Stimulated activated CD8-positive, alpha-beta memory T cell treated with anti-CD3 and anti-CD28 coated beads, Interleukin-7, amount 100 ng/mL, for 1 hour (primary cell): ENCODE results near the gene MED16.
A peak's percentile ranks its signal among the peaks of the same experiment; 100 is the strongest.

Source experiments
- DNase-seq, 2 donors: peaks; one replicate each; pipeline ENCODE4 v3.0.0-alpha.2; 2020; ENCODE audit warnings: low read depth in 2 of 2

The MED16 gene

DNA sequence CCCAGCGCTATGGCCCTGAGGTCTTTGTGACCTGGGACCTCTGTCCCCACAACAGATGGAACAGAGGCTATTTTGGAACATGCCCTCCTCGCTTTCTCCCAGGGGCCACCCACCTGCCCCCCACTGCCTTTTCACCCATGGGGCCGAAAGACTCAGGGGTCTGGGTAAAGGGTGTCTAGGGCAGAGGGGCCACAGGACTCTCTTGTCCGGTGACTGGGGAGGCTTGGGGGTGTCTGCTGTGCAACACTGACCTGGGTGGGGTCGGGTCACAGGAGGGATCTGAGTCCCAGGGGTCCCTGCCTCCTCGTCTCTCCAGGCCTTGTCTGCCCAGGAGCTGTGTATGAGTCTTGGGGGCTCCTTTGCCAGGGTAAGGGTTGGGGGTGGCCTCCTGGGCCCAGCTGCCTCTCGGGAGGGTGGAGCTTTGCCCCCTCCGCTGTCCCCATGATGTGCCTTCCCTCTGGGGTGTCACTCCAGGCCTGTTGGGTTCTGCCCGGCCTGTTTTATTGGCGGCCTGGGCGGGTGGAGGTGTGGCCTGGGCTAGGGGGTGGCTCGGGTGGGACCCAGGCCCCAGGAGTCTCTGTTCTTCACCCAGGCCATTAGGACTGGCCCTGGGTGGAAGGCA, 34.9 kb upstream of the MED16 start:
- no peak for DNase-seq

DNA sequence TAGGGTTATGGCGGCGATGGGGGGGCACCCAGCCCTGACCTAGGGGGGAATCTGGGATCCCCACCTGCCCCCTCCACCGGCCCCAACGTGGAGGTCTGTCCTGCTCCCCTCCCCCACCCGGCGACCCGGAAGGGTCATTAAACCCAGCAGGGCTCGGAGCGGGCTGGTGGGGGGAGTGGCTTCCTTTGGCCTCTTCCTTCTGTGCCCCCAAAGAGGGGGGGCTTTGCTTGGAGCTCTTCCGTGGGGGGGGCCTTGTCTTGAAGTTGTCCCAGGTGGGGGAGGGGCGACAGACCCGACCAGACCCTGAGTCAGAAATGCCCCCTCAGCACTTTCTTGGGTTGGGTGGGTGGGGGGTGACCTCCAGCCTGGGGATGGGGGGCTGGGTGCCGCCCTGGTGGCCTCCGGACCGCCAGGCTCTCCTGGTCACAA, 34.4 kb upstream of the MED16 start:
- DNase-seq: no peak

DNA sequence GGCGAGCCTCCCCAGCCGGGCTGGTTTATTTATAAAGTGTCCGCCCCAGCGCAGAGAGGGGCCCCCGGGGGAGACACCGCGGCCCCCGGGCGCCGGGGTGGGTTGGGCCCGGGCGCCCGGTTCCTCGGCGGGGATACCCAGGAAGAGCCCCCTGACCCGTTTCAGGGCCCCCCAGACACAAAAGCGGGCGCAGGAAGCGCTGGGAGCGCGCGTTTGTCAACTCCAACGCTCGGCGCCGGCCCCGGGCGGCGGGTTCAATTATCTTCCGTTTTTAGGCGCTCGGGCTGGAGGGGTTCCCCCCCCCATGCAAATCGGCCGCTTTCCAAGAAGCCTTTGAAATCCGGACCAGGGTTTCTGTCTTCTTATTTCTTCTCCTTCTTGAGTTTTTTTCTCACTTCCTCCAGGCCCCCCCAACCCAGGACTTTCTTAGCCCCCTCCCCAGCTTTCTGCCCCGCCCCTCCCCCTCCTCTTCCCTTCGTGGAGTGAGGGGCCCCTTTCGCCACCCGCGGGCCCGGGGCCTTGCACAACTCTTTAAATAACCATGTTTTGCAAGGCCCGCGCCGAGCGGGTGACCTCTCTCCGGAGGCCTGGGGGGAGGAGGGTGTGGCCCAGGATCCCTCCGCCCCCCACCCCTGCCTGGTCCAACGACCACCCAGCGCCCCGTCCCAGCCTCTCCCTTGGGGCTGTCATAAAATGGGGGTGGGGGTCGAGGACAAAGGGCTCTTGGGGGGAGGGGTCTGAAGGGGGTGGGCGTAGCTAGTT, 33.8 kb upstream of the MED16 start:
- no peak for DNase-seq

DNA sequence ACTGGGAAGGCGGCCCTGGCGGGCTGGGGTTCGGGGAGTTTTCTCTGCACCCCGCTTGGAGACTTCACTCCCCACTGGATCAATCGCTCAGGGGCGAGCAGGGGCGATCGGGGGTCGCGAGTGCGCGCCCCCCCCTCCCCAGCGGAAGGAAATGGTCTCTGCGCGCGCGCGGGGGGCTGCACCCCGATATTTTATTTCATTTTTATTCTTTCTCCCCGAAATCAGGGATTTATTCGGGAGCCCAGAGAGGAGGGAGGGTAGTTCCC, 33.3 kb upstream of the MED16 start:
- no peak for DNase-seq

DNA sequence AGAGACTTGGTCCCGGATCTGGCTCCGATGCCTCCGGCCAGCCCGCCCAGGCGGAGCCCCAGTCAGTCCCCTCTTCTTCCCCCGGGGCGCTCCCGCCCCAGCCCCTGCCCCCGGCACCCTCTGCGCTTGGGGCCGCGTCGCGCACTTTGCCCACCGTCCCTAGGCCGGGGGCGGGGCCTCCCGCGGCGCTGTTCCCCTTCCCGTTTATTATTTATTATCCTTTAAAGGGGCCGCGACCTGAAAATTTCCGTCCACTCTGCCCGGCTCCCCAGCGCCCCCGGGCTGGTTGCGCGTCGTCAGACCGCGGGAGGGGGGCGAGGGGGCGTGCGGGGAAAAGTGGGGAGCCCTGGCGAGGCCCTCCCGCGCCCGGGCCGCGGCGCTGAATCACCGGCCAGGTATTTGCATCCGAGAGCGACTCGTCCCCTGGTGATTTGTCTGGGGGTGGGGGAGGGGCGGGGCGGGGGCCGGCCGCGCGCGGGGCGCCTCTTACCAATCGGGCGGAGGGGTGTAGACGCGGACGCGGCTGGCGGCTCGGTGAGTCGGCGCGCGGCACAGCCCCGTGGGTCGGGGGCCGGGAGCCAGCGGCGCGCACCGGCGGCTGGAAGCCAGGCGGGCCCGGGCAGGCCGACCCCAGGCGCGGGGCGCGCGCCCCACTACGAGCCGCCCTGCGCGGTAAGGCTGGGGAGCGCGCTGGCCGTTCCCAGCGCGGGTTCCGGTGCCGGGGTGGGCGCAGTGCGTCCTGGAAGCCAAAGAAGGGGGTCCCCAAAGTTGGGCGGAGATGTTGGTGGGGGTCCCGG, 32.7 kb upstream of the MED16 start, which contains the start of gene ARID3A:
Gene ARID3A, plus strand, starts transcription at position 510 of the 797 bp plus-strand sequence. CDS start 3,494 bp downstream, outside the sequence.
- DNase-seq: peak; percentile 47 to 55

DNA sequence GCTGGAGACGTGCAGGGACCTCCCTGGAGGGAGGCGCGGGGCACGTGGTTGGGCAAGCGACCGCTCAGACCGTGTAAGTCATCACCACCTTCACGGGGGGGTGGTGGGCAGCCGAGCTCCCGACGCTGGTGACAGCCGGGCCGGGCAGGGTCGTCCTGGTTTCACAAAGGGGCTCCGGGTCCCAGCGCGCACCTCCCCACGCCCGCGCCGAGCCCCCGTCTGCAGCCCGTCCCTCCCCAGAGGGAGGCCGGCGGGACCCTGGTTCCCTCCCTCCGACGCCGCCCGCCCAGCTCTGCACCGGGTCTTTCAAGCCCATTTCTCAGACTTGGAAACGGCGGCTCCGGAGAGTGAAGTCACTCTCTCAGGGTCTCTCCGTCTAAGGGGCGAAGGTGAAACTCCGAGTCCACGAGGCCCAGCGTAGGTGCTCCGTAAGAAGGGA, 32.1 kb upstream of the MED16 start:
- DNase-seq: peak in 1 of 2 donors; percentile 36

DNA sequence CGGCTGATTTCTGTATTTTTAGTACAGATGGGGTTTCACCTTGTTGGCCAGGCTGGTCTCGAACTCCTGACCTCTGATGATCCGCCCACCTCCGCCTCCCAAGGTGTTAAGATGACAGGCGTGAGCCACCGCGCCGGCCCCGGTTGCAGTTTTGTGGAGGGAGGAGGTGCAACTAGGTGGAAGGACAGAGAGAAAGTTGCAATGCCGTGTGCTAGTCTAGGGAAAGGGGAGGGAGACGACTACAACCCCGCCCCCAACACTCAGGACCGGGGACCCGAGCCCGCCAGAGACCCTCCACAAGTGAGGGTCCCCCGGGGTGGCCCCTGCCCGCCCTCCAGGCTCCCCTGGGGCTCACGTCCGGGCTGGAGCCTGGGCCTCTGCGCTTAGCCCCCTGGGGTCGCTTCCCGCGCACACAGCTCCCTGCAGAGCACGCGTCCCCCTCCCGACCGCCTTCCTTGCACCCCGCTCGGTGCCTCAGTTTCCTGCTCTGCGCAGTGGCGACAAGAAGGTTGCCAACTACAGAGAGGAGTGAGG, 31.6 kb upstream of the MED16 start:
- DNase-seq: no peak

DNA sequence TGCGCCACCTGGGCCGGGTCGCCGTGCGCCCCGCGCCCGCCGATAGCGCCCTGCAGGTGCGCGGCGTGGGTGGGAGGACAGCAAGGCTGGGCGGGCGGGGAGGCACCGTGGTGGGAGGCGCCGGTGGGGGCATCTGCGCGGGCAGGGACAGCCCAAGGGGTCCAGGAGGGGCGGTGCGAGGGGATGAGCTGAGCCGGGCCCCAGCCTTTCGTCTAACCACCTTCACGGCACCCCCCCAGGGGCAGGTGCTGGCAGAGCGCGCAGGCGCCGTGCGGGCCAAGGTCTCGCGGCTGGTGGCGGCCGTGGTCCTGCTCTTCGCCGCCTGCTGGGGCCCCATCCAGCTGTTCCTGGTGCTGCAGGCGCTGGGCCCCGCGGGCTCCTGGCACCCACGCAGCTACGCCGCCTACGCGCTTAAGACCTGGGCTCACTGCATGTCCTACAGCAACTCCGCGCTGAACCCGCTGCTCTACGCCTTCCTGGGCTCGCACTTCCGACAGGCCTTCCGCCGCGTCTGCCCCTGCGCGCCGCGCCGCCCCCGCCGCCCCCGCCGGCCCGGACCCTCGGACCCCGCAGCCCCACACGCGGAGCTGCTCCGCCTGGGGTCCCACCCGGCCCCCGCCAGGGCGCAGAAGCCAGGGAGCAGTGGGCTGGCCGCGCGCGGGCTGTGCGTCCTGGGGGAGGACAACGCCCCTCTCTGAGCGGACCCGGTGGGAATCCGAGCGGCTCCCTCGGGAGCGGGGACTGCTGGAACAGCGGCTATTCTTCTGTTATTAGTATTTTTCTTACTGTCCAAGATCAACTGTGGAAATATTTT, 27.3 kb upstream of the MED16 start:
- DNase-seq: peak in 1 of 2 donors; percentile 34

DNA sequence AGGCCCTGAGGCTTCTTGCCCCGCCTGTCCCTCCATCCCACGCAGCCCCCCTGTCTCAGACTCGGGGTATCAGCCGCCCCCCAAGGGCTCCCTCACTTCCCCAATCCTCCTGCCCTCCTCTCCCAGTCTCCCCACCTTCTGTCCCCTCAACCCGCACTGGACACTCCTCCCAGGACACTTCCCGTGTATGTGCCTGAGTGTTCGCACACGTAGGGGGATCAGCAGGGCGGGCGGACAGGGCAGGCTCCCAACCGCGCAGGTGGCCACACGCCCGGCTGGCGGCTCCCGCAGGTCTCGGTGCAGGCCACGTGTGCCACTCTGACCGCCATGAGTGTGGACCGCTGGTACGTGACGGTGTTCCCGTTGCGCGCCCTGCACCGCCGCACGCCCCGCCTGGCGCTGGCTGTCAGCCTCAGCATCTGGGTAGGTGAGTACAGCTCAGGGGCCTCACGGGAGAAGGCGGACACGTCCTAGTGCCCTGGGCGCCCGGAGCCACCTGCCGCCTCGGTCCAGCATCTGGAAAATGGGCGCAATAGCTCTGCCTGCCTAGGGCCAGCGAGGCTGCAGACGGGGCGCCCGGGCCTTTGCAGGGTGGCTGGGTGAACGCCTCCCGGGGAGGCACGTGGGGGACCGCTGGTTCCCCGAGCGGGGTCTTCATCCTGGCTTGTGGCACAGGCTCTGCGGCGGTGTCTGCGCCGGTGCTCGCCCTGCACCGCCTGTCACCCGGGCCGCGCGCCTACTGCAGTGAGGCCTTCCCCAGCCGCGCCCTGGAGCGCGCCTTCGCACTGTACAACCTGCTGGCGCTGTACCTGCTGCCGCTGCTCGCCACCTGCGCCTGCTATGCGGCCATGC, 26.4 kb upstream of the MED16 start:
- no peak for DNase-seq

DNA sequence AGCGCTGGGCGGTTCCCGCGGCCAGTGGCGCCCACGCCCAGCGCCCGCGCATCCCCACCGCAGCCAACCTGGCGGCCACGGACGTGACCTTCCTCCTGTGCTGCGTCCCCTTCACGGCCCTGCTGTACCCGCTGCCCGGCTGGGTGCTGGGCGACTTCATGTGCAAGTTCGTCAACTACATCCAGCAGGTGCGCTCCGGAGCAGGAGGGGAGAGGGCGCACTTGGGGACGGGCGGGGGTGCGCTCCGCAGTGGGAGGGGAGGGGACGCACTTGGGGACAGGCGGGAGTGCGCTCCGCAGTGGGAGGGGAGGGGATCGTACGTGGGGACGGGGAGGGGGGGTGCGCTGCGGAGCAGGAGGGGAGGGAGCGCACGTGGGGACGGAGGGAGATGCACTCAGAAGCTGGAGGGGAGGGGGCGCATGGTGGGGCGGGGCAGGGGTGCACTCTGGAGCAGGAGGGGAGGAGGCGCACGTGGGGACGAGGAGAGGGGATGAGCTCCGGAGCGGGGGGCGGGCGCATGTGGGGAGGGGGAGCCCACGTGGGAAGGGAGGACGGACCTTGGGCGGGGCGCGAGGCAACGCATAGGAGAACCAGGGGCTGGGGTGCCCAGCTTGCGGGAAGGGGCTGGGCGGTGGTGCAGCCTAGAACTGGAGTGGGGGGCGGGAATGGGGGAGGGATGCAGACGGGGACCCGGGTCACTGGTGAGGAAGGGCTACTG, 25.7 kb upstream of the MED16 start:
- no peak for DNase-seq

DNA sequence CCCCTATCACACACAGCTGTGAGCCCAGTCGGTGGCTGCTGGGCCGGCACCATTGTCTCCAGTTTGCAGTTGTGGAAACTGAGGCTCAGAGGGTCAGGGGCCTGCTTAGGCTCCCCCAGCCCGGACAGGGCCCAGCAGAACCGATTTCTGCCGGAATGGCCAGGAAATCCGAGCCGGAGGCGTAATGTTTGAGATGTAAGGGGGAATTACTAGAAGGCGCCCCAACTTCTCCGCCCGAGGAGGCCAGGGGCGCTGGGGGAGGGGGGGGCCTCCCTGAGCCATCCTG, 25.1 kb upstream of the MED16 start:
- no peak for DNase-seq

DNA sequence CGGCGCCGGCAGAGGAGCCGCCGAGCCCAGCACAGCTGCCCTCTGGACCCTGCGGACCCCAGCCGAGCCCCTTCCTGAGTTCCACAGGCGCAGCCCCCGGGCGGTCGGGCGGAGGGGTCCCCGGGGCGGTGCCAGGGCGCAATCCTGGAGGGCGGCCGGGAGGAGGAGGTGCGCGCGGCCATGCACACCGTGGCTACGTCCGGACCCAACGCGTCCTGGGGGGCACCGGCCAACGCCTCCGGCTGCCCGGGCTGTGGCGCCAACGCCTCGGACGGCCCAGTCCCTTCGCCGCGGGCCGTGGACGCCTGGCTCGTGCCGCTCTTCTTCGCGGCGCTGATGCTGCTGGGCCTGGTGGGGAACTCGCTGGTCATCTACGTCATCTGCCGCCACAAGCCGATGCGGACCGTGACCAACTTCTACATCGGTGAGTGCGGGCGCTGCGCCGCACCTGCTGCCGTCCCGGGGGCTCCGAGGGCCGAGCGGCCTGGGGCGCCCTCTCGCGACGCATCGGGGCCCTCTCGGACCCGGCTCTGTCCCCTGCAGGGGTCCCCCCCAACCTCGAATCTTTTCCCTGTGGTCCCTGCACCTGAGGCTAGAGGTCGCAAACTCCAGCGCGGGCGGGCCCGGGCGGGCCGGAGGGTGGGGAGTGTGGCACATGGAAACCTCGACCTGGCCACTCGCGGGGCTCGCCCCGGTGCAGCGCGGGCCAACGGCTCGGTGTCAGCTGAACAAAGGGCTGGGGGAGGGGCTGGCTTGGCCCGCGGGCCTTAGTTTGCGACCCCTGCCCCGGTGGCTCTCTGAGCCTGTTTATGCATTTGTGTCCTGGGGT, 24.6 kb upstream of the MED16 start, which contains the start of gene KISS1R:
Gene KISS1R, plus strand, starts transcription at position 11 of the 829 bp plus-strand sequence. Its CDS starts 170 bp downstream, at position 181.
- DNase-seq: no peak

DNA sequence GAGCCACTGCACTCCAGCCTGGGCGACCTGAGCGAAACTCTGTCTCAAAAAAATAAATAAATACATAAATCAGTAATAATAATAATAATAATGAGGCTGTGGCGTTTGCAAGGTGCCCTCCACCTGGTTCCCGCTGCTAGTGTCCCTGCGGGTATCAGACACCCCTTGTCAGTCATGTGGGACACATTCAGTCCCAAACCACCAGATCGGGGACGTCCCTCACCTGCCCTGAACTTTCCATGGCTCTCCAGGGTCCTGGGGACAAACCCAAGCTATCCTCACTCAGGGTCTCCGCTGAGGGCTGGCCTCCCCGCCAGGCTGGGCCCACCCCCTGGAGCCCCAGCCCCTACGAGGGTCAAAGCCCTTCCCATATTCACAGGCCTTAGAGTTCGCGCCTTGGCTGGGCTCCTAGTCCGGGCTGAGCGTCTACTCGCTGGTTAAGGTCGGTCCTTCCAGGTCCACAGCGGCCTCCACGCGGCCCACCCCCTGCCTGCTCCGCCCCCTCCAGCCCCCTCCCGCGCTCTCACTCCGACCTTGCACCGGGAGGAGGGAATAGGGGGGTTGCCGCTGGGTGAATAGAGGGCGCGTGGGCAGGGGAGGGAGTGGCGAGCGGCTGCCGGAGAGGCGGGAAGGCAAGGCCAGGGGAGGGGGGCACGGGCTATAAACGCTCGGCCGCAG, 23.8 kb upstream of the MED16 start:
- DNase-seq: no peak

DNA sequence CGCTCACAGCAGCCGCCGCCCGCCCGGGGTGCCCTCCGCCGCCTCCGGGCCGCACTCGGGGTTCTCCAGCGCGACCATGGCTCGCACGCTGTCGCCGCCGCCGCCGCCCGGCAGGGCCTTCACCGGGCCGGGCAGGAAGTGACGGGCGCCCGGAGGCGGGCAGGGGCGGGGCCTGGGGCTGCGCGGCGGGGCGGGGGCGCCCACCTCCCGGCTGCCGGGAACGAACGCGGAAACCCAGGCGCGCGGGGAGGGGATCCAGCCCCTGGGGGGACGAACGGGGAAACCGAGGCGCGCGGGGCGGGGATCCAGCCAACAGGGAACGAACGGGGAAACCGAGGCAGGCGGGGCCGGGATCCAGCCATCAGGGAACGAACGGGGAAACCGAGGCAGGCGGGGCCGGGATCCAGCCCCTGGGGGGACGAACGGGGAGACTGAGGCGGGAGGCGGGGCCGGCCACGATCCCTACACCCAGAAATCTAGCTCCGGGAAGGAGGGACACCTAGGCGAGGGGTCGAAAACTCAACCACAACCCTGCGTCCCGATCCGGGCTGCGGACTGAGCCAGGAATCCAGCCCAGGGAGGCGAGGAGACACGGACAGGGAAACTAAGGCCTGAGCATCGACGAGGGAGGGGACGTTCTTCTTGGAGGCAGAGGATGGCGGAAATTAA, 20.2 kb upstream of the MED16 start, which contains the start of gene R3HDM4:
Gene R3HDM4, minus strand, starts transcription at position 140 of the 669 bp plus-strand sequence. Its CDS starts 62 bp downstream, at position 78.
- peak; percentile 71 to 73 for DNase-seq

DNA sequence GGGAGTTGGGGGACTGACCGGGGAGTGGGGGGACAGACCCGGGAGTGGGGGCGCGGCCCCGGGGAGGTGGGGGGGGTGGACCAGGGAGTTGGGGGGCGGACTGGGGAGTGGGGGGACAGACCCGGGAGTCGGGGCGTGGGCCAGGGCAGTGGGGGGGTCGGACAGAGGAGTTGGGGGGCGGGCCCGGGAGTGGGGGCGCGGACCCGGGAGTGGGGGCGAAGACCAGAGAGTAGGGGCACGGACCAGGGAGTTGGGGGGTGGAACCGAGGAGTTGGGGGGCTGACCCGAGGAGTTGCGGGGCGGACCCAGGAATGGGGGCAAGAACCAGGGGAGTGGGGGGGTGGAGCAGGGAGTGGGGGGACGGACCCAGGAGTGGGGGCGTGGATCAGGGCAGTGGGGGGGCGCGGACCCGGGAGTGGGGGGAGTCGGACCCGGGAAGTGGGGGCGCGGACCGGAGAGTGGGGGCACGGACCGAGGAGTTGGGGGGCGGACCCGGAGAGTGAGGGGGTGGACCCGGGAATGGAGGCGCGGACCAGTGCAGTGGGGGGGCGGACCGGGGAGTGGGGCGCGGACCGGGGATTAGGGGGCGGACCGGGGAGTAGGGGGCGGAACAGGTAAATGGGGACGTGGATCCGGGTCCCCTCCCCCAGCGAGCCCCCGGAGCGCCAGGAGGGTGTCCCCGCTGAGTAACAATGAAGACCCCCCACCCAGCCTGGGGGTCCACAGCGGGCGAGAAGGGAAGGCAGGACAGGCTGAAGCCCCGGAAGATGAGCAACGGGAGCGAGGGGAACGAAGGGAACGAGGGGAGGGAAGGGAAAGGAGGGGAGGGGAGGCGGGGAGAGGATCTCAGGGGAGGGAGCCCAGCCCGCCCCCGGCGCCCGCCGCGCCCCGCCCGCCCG, 19.4 kb upstream of the MED16 start:
- no peak for DNase-seq

DNA sequence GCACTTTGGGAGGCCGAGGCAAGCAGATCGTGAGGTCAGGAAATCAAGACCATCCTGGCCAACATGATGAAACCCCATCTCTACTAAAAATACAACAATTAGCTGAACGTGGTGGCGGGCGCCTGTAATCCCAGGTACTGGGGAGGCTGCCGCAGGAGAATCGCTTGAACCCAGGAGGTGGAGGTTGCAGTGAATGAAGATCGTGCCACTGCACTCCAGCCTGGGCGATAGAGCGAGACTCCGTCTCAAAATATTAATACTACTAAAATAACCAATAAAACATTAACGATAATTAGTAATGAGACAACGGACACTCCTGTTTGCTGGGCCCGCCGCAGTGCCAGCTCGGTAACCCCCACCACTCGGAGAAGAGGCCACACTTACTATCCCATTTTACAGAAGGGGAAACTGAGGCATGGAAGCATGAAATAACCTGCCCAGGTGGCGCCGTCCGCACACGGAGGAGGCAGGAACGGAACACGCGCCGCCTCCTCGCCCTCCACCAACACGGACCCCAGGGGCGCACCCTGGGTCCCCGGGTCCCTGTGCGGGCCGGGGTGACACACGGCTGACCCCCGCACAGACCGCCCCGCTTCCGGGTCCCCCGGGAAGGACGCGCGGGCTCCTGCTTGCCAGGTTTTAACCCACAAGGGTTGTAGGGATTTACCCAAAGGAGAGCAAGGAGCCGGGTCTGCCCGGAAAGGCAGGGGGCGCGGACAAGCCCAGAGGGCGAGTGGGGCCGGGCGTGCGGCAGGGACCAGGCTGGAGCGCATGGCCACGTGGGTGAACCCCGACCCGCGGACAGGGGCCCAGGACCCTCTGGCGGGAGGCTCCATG, 18.4 kb upstream of the MED16 start:
- DNase-seq: no peak
